Islet of Langerhans (tissue), 1 donor: ENCODE measurements around the gene CARMIL3.
A peak's percentile ranks its signal among the peaks of the same experiment; 100 is the strongest.
"Not testable (repeated sequence)": the region's sequence is repeated elsewhere in the genome, so short reads cannot be mapped to it uniquely, and the experiment has no call there.

Experiments used
- FAIRE-seq: peaks from one replicate; lab custom pipeline; 2011; peaks lifted over from hg19 to GRCh38; lab: Jason Lieb, UNC

The CARMIL3 gene

GRCh38 chr14:24051789-24052655 is at the start of gene CARMIL3:
CARMIL3 (plus strand) TSS chr14:24052009; CDS start chr14:24052154, 145 bp downstream.
- FAIRE-seq, result no peak

GRCh38 chr14:24006471-24006816 is 45.4 kb upstream of the CARMIL3 start:
- not testable (repeated sequence) for FAIRE-seq

GRCh38 chr14:24006817-24007652 is 44.8 kb upstream of the CARMIL3 start:
- not testable (repeated sequence) for FAIRE-seq

- no peak for FAIRE-seq
Measured at GRCh38 chr14:24011051-24011450, 40.8 kb upstream of the CARMIL3 start.

- not testable (repeated sequence) for FAIRE-seq
Measured at GRCh38 chr14:24012726-24013273, 39.0 kb upstream of the CARMIL3 start.

GRCh38 chr14:24013654-24014514 is 37.9 kb upstream of the CARMIL3 start:
- FAIRE-seq, result peak; percentile 47

GRCh38 chr14:24015745-24016144 is 36.1 kb upstream of the CARMIL3 start:
- FAIRE-seq, result not testable (repeated sequence)

- not testable (repeated sequence) for FAIRE-seq
Measured at GRCh38 chr14:24018978-24019377, 32.8 kb upstream of the CARMIL3 start.

- not testable (repeated sequence) for FAIRE-seq
Measured at GRCh38 chr14:24019944-24020343, 31.9 kb upstream of the CARMIL3 start.

- not testable (repeated sequence) for FAIRE-seq
Measured at GRCh38 chr14:24020520-24020919, 31.3 kb upstream of the CARMIL3 start.

GRCh38 chr14:24024939-24025418 is 26.8 kb upstream of the CARMIL3 start:
- not testable (repeated sequence) for FAIRE-seq

- not testable (repeated sequence) for FAIRE-seq
Measured at GRCh38 chr14:24029687-24030086, 22.1 kb upstream of the CARMIL3 start.

GRCh38 chr14:24031331-24031730 is 20.5 kb upstream of the CARMIL3 start:
- FAIRE-seq, result not testable (repeated sequence)

GRCh38 chr14:24032727-24033418 is 18.9 kb upstream of the CARMIL3 start:
- FAIRE-seq, result no peak

GRCh38 chr14:24035769-24036168 is 16.0 kb upstream of the CARMIL3 start:
- not testable (repeated sequence) for FAIRE-seq

GRCh38 chr14:24036169-24036962 is 15.4 kb upstream of the CARMIL3 start:
- FAIRE-seq, result no peak

- FAIRE-seq, result not testable (repeated sequence)
Measured at GRCh38 chr14:24036963-24037657, 14.7 kb upstream of the CARMIL3 start.

GRCh38 chr14:24037658-24038037 is 14.2 kb upstream of the CARMIL3 start:
- no peak for FAIRE-seq

GRCh38 chr14:24038686-24039085 is 13.1 kb upstream of the CARMIL3 start:
- no peak for FAIRE-seq

- no peak for FAIRE-seq
Measured at GRCh38 chr14:24040692-24041091, 11.1 kb upstream of the CARMIL3 start.
